Frontal cortex (tissue), 4 donors: ENCODE results near the gene TTC17. TPM values are rescaled to one million over a fixed set of nuclear protein-coding genes. Genes with fewer than 3 reads are reported as not detected.
"Not testable (repeated sequence)": the region's sequence is repeated elsewhere in the genome, so short reads cannot be mapped to it uniquely, and the experiment has no call there.

ENCODE experiments used
- DNase-seq, 2 donors: peaks; one replicate each; pipeline ENCODE4 v3.0.0; 2012; ENCODE audit warnings: low spot score in 2 of 2
- FAIRE-seq: peaks from 2 replicates; lab custom pipeline; 2012; peaks lifted over from hg19 to GRCh38; lab: Jason Lieb, UNC
- total RNA-seq: library from RNA; depleted of rRNA; stranded (reverse); fragments of >200 nt; gene quantifications from one replicate; pipeline ENCODE4 v1.2.3, GENCODE V29; 2014
- donor health status: control.
- donor health status: control.
- donor health status: control.

TTC17 gene
- total RNA-seq, 1 donor from 2014 or later = 91.3 TPM

DNA sequence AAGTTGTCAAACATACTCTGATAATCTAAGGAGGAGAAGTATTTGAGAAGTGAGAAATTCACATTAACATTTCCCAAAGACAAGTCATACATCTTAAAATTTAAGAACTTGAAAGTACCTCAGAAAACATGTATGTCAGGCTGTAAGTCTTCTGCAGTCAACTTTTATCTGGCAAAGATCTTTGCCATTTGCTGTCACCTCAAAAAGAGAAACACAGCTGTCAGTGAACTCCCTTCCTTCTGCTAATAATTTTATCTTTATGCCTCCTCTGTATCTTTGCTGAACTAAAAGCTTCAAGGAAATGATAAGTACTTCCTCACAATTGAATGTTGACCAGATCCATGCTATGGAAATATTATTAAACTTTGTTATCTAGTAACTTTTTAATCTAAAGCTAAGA, 18.7 kb downstream of the TTC17 start:
- no peak for FAIRE-seq

GRCh38 chr11:43378897-43379296, 20.2 kb downstream of the TTC17 start:
- FAIRE-seq = no peak
- no peak for DNase-seq

More for the DNA sequence above, 18.7 kb downstream of the TTC17 start:
- no peak for DNase-seq

- FAIRE-seq (no peak), DNase-seq (no peak)
Measured at GRCh38 chr11:43381802-43382201, 23.1 kb downstream of the TTC17 start.

DNA sequence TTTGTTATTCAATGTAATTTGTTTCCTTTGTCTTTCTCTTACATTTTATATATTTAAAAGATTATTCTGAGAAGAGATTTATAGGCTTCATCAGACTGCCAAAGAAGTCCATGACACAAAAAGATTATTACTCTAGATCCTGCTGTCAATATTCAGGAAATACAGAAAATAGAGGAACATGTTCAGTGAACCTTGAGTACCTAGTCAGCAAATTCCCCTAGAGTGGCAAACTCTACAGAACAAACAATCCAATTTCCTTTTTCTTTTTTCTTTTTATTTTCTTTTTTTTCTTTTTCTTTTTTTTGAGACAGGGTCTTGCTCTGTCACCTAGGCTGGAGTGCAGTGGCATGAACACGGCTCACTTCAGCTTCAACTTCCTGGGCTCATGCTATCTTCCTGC, 23.9 kb downstream of the TTC17 start:
- DNase-seq (no peak), FAIRE-seq (no peak)

DNA sequence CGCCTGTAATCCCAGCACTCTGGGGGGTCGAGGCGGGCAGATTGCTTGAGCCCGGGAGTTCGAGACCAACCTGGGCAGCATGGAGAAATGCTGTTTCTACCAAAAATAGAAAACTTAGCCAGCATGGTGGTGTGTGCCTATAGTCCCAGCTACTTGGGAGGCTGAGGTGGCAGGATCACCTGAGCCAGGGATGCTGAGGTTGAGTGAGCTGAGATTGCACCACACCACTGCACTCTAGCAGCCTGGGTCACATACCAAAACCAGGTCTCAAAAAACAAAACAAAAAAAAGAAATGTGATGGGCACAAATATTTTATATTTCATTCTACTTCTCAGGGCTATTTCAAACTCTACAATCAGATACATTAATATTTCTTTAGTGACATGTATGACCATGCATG, 25.7 kb downstream of the TTC17 start:
- FAIRE-seq = no peak
- DNase-seq = no peak

DNA sequence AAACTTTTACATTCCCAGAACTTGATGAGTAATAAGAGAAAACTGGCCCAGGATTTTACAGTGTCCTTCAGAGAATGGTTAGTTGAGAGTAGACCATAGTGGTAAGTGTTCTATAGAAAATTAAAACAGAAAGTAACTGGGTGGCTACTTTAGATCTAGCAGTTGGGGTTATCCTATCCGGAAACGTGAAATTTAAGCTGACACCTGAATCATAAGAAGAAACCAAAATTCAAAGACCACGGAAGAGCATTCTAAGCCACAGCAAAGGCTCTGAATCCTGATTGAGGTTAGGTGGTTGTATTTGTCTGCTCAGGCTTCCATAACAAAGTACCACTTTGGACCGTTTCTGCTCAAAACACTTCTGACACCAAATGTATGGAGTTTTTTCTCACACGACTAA, 34.0 kb downstream of the TTC17 start:
- FAIRE-seq = no peak

DNA sequence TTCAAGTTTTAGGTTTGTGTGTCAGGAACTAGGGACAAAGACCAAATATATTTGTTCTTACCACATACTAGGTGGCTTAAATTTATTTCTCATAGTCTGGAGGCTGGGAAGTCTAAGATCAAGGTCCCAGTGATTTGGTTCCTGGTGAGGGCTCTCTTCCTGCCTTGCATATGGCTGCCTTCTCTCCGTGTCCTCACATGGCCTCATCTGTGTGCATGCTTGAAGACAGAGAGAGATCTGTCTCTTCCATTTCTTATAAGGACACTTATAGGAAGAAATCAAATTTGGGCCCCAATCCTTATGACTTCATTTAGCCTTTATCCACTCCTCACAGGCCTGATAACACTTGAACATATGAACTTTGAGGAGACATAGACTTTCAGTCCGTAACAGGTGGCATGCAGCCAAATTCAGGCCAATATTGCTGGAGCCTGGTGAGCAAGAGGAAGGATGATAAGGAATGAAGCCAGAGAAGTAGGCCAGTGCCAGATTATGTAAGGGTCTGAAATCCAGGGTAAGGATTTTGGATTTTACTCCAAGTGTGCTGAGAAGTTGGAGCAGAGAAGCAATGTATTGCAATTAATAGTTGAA, 35.1 kb downstream of the TTC17 start:
- DNase-seq = no peak
- no peak for FAIRE-seq

More for the DNA sequence above, 34.0 kb downstream of the TTC17 start:
- DNase-seq = no peak

GRCh38 chr11:43396617-43397016, 37.9 kb downstream of the TTC17 start:
- no peak for DNase-seq
- no peak for FAIRE-seq

DNA sequence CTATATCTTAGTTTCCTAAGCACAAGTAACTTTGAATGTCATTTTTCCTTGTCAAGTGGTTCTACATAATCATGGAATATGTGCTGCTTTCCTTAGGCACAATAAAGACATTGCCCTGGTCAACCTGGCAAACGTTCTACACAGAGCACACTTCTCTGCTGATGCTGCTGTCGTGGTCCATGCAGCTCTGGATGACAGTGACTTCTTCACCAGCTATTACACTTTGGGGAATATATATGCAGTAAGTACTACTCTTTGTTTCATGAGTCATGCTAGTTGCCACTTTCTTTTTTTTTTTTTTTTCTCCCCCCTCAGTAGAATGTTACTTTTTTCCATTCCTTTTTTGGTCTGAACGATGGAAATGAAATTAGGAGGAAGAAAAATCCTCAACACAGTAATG, 38.5 kb downstream of the TTC17 start:
- no peak for DNase-seq
- no peak for FAIRE-seq

GRCh38 chr11:43399983-43400630, 41.4 kb downstream of the TTC17 start:
- DNase-seq = no peak
- FAIRE-seq = no peak

- DNase-seq = no peak
- FAIRE-seq = no peak
Measured at GRCh38 chr11:43401252-43401651, 42.5 kb downstream of the TTC17 start.

- FAIRE-seq, DNase-seq: not testable (repeated sequence)
Measured at GRCh38 chr11:43401811-43402210, 43.1 kb downstream of the TTC17 start.

GRCh38 chr11:43403357-43404231, 44.9 kb downstream of the TTC17 start:
- DNase-seq = no peak
- no peak for FAIRE-seq

GRCh38 chr11:43404406-43404805, 45.7 kb downstream of the TTC17 start:
- no peak for FAIRE-seq
- no peak for DNase-seq

- FAIRE-seq = no peak
Measured at GRCh38 chr11:43404836-43405479, 46.2 kb downstream of the TTC17 start.

DNA sequence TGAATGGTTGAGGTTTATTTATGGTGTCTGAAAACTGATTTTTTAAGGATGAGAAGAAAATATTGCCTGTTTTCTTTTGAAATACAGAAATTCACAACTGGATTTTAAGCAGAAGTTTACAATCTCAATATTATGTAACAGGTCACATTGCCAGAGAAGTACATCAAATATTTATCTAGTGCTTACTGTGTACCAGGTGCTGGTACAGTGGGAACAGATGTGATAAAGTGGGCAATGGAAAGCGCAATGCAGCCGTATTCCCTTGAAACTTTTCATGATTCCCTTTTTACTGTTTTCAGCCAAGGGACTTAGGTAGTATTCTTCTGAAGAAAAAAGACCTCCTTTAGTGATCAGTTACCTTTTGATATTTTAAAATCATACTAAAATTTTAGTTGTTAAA, 49.6 kb downstream of the TTC17 start:
- DNase-seq (no peak), FAIRE-seq (no peak)

More at GRCh38 chr11:43404836-43405479, 46.2 kb downstream of the TTC17 start:
- no peak for DNase-seq

DNA sequence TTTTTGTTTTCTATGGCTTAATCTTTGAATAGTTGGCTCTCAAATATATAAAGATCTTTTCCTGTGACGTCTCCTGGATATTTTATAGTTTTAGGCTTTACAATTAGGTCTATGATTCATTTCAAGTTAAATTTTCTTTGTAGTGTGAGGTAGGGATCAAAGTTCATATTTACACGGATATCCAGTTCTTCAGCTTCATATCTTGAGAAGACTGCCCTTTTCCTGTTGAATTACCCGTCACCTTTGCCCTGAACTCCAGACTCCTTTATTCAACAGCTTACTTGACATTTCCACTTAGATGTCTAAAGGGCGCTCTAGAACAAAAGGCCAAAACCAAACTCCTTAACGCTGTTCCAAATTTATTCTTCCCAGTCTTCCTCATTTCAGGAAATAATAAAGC, 51.7 kb downstream of the TTC17 start:
- FAIRE-seq (no peak), DNase-seq (no peak)

- FAIRE-seq = no peak
- no peak for DNase-seq
Measured at GRCh38 chr11:43418197-43418596, 59.5 kb downstream of the TTC17 start.

GRCh38 chr11:43419460-43419859, 60.7 kb downstream of the TTC17 start:
- DNase-seq (peak in 1 of 2 donors; percentile 7), FAIRE-seq (no peak)

- no peak for DNase-seq
- FAIRE-seq = no peak
Measured at GRCh38 chr11:43427971-43428370, 69.3 kb downstream of the TTC17 start.
